Activated T-cell treated with anti-CD3 and anti-CD28 coated beads for 24 hours (primary cell): ENCODE measurements around the gene RPL35A.
"Not testable (repeated sequence)": the region's sequence is repeated elsewhere in the genome, so short reads cannot be mapped to it uniquely, and the experiment has no call there.

ENCODE experiments used
- DNase-seq: peaks from one replicate; pipeline ENCODE4 v3.0.0-alpha.2; 2020; ENCODE audit warnings: low read depth

Gene RPL35A

GRCh38 chr3:197952440-197952839 lies 2.5 kb downstream of the RPL35A start:
- no peak for DNase-seq

- DNase-seq, result no peak
Measured at GRCh38 chr3:197953325-197953724, 3.3 kb downstream of the RPL35A start.

- no peak for DNase-seq
Measured at GRCh38 chr3:197953881-197954280, 3.9 kb downstream of the RPL35A start.

DNA sequence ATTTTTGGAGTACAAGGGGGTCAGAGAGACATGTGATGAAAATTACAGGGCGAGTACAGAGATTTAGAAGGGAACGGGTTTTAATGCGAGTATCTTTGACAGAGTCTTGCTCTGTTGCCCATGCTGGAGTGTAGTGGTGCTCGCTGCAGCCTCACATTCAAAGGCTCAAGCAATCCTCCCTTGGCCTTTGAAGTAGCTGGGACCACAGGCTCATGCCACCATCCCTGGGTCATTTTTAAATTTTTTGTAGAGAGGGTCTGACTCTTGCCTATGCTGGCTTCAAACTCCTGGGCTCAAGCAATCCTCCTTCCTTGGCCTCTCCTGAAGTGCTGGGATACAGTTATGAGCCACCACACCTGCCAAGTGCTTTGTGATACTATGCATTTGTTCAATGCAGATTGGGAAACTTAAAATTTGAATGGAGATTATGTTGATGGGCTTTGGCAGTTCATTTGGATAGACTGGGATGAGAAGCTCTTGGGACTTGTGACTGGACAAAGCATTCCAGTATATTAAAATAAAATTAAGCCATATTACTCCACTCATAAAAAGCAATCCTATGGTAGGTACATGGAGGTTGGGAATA lies 6.0 kb downstream of the RPL35A start:
- no peak for DNase-seq

DNA sequence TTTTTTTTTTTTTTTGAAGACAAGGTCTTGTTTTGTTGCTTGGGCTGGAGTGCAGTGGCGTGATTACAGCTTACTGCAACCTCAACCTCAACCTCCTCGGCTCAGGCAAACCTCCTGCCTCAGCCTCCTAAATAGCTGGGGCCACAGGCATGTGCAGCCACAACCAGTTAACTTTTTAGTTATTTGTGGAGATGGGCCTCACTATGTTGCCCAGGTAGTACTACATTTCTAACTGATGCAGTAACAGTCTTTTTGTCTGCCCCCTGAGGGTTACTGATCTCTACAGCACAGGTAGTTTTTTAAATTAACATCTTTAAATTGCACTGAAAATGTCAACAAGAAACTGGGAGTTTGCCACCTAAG lies 6.6 kb downstream of the RPL35A start:
- no peak for DNase-seq

- DNase-seq, result no peak
Measured at GRCh38 chr3:197957790-197958133, 7.8 kb downstream of the RPL35A start.

DNA sequence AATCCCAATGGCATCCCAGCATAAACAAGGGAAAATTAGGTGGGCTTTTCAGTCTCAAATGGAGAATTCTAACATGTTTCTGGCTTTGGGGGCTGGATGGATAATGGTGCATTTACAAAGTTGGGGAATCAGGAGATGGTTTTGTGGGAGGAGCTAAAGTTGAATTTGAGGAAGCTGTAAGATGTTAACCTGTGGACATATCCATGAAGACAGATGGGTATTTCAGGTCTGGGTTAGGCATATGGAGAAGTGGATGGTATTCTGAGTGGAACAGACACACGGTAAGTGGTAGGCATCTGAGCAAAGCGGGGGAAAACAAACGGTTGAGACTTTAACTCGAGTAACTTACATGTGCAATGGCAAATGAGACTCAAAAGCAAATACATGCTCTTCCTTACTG lies 8.4 kb downstream of the RPL35A start:
- DNase-seq, result no peak

DNA sequence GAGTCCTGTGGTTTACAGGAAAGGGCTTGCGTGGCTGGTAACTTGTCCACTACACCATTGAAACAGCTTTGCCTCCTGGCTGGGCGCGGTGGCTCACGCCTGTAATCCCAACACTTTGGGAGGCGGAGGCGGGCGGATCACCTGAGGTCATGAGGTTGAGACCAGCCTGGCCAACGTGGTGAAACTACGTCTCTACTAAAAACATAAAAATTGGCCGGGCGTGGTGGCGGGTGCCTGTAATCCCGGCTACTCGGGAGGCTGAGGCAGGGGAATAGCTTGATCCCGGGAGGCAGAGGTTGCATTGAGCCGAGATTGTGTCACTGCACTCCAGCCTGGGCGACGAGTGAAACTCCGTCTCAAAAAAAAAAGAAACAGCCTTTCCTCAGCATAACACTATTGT lies 8.9 kb downstream of the RPL35A start:
- not testable (repeated sequence) for DNase-seq

DNA sequence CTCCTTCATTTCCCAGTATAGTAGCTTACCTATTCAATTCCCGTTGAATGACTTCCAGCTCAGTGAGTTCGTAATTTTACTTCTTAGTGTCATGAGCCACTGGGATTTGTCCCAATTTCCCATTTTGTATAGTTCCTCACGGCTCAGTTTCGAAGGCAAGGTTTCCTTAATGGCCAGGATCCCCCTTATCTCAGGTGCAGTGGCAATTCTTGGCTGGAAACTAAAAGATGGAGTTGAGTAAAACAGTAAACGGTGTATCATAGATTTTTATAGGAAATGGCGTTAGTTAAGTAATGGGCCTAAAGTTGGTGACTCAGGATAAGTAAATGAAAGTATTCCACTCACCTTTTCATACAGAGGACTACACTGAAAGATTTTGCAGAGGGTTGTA lies 9.5 kb downstream of the RPL35A start:
- no peak for DNase-seq

- DNase-seq, result peak; percentile 94
Measured at GRCh38 chr3:197959891-197960693, 10.1 kb downstream of the RPL35A start, which contains the start of gene LMLN. Gene LMLN, plus strand, starts transcription at chr3:197960217. Its CDS starts 29 bp downstream, at chr3:197960246.

GRCh38 chr3:197960694-197961581 lies 10.9 kb downstream of the RPL35A start:
- DNase-seq, result no peak

DNA sequence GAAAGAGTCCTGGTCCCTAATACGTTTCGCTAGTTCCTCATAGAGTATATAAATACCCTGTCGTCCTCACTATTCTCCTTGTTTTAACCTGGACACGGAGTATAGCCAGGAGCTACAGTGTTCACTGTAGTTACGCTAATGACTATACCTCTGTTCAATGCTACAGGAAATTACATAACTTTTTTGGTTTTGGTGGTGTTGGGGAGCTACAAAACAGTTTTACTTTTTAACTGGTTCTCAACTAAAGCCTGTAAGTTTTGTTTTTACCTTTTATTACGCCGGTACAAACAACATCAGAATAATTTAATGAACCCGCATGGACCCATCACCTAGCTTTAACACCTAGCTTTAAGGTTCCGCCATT lies 11.6 kb downstream of the RPL35A start:
- DNase-seq, result no peak

GRCh38 chr3:197963019-197963637 lies 13.1 kb downstream of the RPL35A start:
- DNase-seq, result no peak

GRCh38 chr3:197967337-197967989 lies 17.5 kb downstream of the RPL35A start:
- DNase-seq, result not testable (repeated sequence)

DNA sequence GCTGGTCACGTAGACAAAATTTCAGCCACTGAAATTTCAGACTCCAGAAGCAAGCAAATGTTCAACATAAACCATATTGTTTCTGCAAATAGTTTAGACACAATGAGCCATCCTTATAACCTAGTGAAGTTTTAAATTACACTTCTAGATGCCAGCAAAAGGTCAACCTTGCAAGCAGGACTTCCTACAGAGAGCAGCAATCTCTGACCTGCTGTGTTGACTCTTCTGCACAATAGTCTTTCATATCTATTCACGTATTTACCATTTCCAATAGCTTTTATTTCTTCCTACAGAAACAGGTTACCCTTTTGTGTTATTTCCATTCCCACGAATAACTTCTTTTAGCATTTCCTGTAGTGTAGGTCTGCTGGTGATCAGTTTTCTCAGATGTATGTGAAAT lies 20.6 kb downstream of the RPL35A start:
- DNase-seq, result no peak

GRCh38 chr3:197974016-197974415 lies 24.0 kb downstream of the RPL35A start:
- DNase-seq, result no peak

DNA sequence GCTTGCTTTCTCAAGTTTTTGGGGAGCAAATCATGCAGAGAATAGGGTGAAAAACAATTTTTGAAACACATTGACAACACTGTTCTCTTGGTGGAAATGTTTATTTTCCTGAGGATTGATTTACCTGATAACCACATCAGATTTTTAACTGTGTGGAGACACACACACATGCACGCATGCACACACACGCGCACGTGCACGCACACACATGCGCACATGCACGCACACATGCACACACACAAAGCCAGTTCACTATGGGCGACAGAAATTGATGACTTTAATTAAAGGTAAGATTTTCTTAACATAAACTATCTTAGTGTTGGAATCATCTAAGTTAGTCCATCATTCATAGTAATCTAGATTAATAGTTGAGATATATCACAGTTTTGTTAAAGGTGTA lies 25.3 kb downstream of the RPL35A start:
- DNase-seq, result no peak

GRCh38 chr3:197983076-197983475 lies 33.1 kb downstream of the RPL35A start:
- no peak for DNase-seq

GRCh38 chr3:197989651-197990050 lies 39.7 kb downstream of the RPL35A start:
- no peak for DNase-seq

DNA sequence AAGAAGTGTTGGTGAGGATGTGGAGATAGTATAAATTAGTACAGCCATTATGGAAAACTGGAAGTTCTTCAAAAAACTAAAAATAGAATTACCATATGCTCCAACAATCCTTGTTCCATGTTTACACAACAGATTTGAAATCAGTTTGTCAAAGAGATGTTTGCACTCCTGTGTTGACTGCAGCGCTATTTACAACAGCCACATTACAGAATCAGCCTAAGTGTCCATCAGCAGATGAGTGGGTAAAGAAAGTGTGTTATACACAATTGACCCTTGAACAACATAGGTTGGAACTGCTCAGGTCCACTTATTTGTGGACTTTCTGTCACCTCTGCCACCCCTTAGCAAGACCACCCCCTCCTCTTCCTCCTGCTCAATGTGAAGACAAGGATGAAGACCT lies 44.7 kb downstream of the RPL35A start:
- DNase-seq, result no peak

GRCh38 chr3:197996855-197997254 lies 46.9 kb downstream of the RPL35A start:
- no peak for DNase-seq

- DNase-seq, result no peak
Measured at GRCh38 chr3:197997936-197998335, 47.9 kb downstream of the RPL35A start.
